GM18526 (cell line): ENCODE measurements around the gene PIGM.

Experiments used
- POLR2A ChIP-seq: IDR thresholded peaks from 3 replicates; pipeline ENCODE4 v1.6.1; 2011; ENCODE audit not compliant: insufficient read length; ENCODE audit errors: extremely low read depth

Gene PIGM

DNA sequence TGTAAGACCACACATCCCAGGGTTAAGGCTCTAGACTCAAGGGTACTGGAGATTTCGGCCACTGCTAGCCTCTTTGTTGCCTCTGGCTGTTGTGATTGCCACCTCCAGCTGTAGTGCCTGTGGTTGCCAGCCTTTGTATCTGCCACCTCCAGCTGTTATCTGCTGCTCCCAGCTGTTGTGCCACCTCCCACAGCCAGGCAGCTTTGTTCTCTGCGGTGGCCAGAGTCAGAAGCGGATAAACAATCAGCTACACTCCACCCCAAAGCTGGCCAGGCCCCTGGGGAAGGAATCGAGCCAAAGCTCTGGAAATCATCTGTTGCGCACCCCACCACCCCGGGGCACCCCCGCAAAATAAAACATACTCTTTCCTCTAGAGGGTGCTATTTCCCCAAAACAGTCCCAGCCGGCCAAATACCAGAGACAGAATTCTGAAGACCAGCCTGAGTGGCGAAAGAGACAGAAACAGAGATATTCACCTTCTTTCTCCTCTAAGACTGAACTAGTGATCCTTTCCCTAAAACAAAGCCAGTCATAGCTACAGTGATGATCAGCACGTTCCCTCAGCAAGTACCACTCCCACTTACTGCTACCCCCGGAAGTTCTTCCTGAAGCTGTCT lies 14.8 kb upstream of the PIGM start:
- TF ChIP-seq POLR2A: no peak

- TF ChIP-seq POLR2A: no peak
Observed at GRCh38 chr1:160045653-160046052, 13.9 kb upstream of the PIGM start.

DNA sequence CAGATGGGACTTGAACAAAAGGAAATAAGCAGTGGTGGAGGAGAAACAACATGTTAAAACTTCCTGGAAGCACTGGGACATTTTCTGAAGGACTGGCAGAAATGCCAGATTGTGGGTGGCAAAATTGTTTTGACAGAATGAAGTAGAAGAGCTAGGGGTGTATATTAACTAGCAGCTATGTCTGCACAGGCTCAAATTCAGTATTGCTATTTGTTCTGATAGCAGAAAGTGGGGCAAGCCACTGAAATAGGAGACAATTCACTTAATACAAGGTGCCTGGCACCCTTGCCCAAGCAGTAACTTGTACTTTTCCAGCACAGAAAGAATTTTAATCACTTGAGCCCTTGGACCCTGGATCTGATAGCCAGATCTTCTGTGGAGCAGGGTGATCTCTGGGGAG lies 11.8 kb upstream of the PIGM start:
- no peak for TF ChIP-seq POLR2A

DNA sequence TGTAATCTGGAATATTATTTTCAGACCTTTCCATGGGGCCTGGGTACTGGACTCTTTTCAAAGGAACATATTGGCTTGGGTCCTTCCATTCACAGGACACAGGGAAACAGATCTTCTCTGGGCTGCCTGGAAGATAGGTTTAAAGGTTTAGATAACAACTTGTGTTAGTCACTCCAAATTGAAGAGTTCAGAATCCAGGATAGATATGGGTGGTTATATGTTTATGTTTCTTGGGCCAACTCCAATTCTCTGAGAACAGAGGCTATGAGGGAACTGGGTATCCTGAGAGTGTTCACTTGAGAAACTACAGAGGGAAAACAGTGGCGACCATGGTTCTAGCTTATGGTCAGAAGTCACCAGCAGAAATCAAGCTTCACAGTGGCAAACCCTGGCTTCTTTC lies 8.7 kb upstream of the PIGM start:
- no peak for TF ChIP-seq POLR2A

- TF ChIP-seq POLR2A: no peak
Observed at GRCh38 chr1:160032165-160032820, 503 bp upstream of the PIGM start.

DNA sequence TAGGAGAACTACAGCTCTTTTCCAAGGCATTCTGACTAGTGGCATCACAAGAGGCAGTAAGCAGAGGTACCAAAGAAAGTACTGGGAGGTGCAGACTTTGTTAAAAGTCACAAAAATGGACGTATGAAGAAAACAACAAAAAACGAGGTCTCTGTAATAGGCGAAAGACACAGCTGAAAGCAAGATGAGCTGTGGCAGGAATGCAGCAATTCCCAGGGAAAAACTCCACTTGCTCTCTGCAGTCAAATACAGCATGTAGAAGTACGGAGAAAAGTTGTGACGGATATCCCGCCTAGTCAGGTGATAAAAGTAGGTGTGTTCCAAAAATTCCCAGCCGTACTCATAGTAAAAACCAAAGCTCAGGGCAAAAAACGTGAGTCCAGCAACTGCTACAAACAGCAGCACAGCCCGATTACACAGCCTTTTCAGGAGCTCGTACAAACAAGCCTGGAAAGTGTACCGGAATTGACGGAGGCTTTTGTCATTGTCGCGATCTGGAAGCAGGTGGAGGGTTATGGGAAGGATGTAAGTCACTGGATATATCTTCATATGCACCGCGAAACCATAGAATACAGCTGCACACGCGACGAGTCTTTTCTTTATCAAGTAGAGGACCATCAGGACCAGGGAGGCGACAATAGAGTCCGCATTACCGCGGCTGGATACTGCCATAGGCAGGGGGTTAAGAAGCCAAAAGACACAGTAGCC lies 979 bp downstream of the PIGM start:
- no peak for TF ChIP-seq POLR2A

DNA sequence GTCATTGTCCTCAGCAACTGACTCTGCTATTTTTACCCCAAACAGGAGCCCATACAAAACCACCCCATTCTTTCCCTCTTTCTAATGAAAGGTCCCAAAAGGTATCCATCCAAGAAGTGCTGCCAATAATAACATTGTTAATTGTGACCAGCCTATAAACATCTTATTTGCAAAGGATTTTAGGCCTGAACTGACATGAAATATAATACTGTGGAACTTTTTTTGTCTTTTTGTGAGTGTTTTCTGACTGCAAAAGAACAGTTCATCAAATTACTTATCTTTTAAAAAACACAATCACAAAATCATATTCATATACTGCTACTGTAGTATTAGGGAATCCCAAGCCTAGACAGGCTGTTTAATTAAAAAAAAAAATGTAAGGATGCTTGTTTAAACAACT lies 3.4 kb downstream of the PIGM start:
- no peak for TF ChIP-seq POLR2A

DNA sequence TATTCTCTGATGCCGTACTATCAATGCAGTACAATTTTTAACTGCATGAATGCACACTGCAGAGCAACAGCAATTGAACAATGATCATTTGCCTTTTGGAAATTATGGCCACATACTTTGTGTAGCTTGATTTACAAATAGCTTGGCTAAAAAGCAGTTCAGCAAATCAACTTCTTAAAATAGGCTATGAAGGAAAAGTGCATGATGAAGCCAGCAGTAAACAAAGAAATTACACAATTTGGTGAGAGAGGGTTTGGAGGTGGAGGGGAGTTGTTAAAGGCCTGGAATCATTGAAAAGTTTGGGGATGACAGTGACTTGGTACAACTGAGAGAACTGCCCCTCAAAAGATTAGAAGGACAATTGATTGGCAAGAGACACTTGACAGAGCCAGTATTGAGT lies 6.5 kb downstream of the PIGM start:
- TF ChIP-seq POLR2A: no peak

- TF ChIP-seq POLR2A: no peak
Observed at GRCh38 chr1:160024195-160024905, 7.4 kb downstream of the PIGM start.

GRCh38 chr1:160022330-160023310 lies 9.2 kb downstream of the PIGM start:
- TF ChIP-seq POLR2A: no peak

GRCh38 chr1:160021376-160022074 lies 10.3 kb downstream of the PIGM start:
- TF ChIP-seq POLR2A: no peak

- no peak for TF ChIP-seq POLR2A
Observed at GRCh38 chr1:160020196-160020595, 11.6 kb downstream of the PIGM start.

- no peak for TF ChIP-seq POLR2A
Observed at GRCh38 chr1:160018900-160019299, 12.9 kb downstream of the PIGM start.

DNA sequence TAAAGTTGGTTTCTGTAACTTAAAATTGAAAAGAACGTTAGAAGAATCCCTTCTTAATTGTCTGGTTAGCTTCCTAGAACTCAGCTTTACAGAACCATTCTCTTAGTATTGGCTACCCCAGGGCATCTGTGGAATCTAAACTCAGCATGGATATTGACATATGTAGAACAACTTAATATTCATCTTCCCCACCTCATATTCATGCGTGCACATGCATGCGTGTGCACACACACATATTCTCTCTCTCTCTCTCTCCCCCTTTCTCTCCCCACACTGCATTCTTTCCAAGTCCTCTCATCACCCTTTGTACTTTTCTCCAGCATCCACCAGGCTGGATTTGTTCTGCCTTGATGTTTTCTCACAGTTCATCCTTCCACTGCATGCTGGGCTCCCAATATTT lies 13.4 kb downstream of the PIGM start:
- TF ChIP-seq POLR2A: no peak

- TF ChIP-seq POLR2A: no peak
Observed at GRCh38 chr1:160017592-160017991, 14.2 kb downstream of the PIGM start.

- no peak for TF ChIP-seq POLR2A
Observed at GRCh38 chr1:160011781-160012180, 20.0 kb downstream of the PIGM start.
